PC-9 (cell line): ENCODE results near the gene PPP2R5E. TPM values are rescaled to one million over a fixed set of nuclear protein-coding genes. Genes with fewer than 3 reads are reported as not detected.

Source experiments
- BruUV-seq: library from RNA; stranded (reverse); fragments of 400-500 nt; replicated peaks from 2 replicates; lab custom pipeline; 2021; lab: Mats Ljungman, UMichigan
- CTCF ChIA-PET: fragments of 300-600 bp; sonication (Branson Sonifier 250); formaldehyde crosslinking; loops from one replicate; lab custom pipeline; 2022; ENCODE audit warnings: antibody characterized with exemption; lab: Charles Lee
- POLR2A ChIA-PET: fragments of 300-600 bp; sonication (Branson Sonifier 250); formaldehyde crosslinking; loops from one replicate; lab custom pipeline; 2022; ENCODE audit warnings: antibody characterized with exemption; ENCODE audit not compliant: unreplicated experiment; lab: Charles Lee
- DNase-seq, 2 experiments: peaks; one replicate each; pipeline versions ENCODE4 v3.0.0 to v3.0.0-alpha.2; 2015 to 2022; ENCODE audit warnings: mixed read lengths in 1 of 2
- H2AFZ ChIP-seq: fragments of 200-600 bp; sonication (generic); 2 replicates; pipeline ENCODE4 v1.8.1; 2017; ENCODE audit warnings: antibody characterized with exemption
- H3F3A ChIP-seq: fragments of 200-600 bp; sonication (generic); 2 replicates; pipeline ENCODE4 v1.8.1; 2017; ENCODE audit warnings: antibody characterized with exemption, mild to moderate bottlenecking, low read depth; ENCODE audit not compliant: insufficient read depth
- H3K27ac ChIP-seq: fragments of 200-600 bp; sonication (generic); 2 replicates; pipeline ENCODE4 v1.6.1; 2016; ENCODE audit warnings: mixed run types
- H3K27me3 ChIP-seq: fragments of 200-600 bp; sonication (generic); 2 replicates; pipeline ENCODE4 v1.6.1; 2016; ENCODE audit warnings: low read depth, mixed run types; ENCODE audit not compliant: insufficient read depth
- H3K36me3 ChIP-seq: fragments of 200-600 bp; sonication (generic); 2 replicates; pipeline ENCODE4 v1.6.1; 2016; ENCODE audit warnings: low read depth, mixed run types
- H3K4me1 ChIP-seq: fragments of 200-600 bp; sonication (generic); replicated peaks from 2 replicates; pipeline ENCODE4 v1.6.1; 2016; ENCODE audit warnings: mixed run types; ENCODE audit not compliant: insufficient read depth
- H3K4me2 ChIP-seq: fragments of 200-600 bp; sonication (generic); 2 replicates; pipeline ENCODE4 v1.6.1; 2017; ENCODE audit warnings: mixed run types
- H3K4me3 ChIP-seq: fragments of 200-600 bp; sonication (generic); 2 replicates; pipeline ENCODE4 v1.6.1; 2016; ENCODE audit warnings: mixed run types
- H3K79me2 ChIP-seq: fragments of 200-600 bp; sonication (generic); 2 replicates; pipeline ENCODE4 v1.6.1; 2017; ENCODE audit warnings: low read depth, mixed run types
- H3K9me2 ChIP-seq: fragments of 200-600 bp; sonication (generic); 2 replicates; pipeline ENCODE4 v1.8.1; 2017; ENCODE audit warnings: mild to moderate bottlenecking; ENCODE audit not compliant: insufficient read depth
- H3K9me3 ChIP-seq: fragments of 200-600 bp; sonication (generic); 2 replicates; pipeline ENCODE4 v1.8.1; 2016; ENCODE audit warnings: low read depth; ENCODE audit not compliant: insufficient read depth
- H4K20me1 ChIP-seq: fragments of 200-600 bp; sonication (generic); 2 replicates; pipeline ENCODE4 v1.8.1; 2017; ENCODE audit not compliant: insufficient read depth
- CTCF ChIP-seq: fragments of 200-600 bp; sonication (generic); conservative IDR thresholded peaks from 2 replicates; pipeline ENCODE4 v1.6.1; 2017; ENCODE audit warnings: mixed run types, antibody characterized with exemption, mild to moderate bottlenecking, moderate library complexity
- EZH2 ChIP-seq: fragments of 200-600 bp; sonication (generic); IDR thresholded peaks from 2 replicates; pipeline ENCODE4 v1.8.0; 2017; ENCODE audit warnings: antibody characterized with exemption, low read depth
- intact Hi-C: fragments of 100-400 bp; cut with micrococcal nuclease; formaldehyde crosslinking; loops from one replicate; pipeline ENCODE4 v1.10.0; 2022; ENCODE audit not compliant: unreplicated experiment
- total RNA-seq: library from RNA; stranded (reverse); gene quantifications from 2 replicates; pipeline ENCODE4 v1.2.3, GENCODE V29; 2021

The PPP2R5E gene
- total RNA-seq, 1 experiment from 2014 or later = 66.4 TPM

DNA sequence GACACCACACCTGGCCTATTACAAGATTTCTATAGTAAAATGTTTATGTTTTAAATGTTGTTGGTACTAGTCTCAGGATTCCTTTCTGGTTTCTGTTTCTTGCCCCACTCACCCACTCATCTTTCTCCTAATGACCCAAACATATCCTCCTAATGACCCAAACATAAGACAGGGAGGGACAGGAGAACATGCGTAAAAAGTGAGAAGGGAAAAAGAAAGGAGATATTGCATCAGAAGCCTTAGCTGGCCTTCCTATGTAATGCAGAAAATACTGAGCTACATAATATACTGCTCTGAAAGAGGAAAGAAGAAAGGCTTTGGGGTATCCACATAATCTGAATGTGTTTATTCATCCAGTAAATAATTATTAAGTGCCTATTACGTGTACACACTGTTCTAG is 119.8 kb downstream of the PPP2R5E start:
- TF ChIP-seq CTCF (no peak), EZH2 (no peak)
- Histone ChIP-seq H3K9me3 (no peaks in the 10 kb centered on the region), H2AFZ (no peak overlapping the region), H3K36me3 (0 out of 2 replicates have a peak, but pooled peaks cover 4% of the 10 kb centered on the region), H3F3A (no peaks in the 10 kb centered on the region; the same call in 1 of the 2 replicates), H3K79me2 (peaks cover 17% of the 10 kb centered on the region), H3K27me3 (no peaks in the 10 kb centered on the region), H3K9me2 (no peaks in the 10 kb centered on the region), H4K20me1 (peaks cover 5% of the 10 kb centered on the region; the same call in 1 of the 2 replicates), H3K27ac (no peak overlapping the region), H3K4me2 (no peak overlapping the region), H3K4me3 (no peak overlapping the region), H3K4me1 (no peaks in the 10 kb centered on the region)
- POLR2A ChIA-PET = no interaction called here
- BruUV-seq = no TSS peak
- intact Hi-C loops = loop anchor here (2.0 kb wide), 1 partner anchor 19 kb away; no protein-coding TSS in a partner anchor
- CTCF ChIA-PET = no interaction called here
- DNase-seq = no peak

DNA sequence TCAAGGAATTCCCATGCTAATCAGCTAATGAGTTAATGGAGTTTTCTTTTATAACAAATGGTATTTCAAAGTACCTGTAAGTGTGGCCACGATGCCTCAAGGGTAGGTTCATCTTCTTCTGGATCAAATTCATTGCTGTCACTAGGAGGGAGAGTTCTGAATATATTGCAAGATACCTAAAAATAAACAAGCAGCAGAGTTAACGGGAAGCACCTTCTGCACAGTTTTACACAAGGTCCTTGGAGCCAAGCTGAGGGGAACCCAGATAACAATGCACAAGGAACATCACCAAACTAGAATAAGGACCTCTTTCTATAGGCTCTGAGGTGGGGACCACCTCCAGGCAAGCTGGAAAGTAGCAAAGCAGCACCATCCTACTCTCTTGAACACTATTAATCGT is 121.3 kb downstream of the PPP2R5E start:
- Histone ChIP-seq H3K9me2 (no peaks in the 10 kb centered on the region), H3K27ac (no peak overlapping the region), H2AFZ (no peak overlapping the region), H3K27me3 (no peaks in the 10 kb centered on the region), H3K4me3 (no peak overlapping the region), H3K4me1 (no peaks in the 10 kb centered on the region), H3K36me3 (peaks cover 8% of the 10 kb centered on the region; the same call in 1 of the 2 replicates), H3F3A (no peaks in the 10 kb centered on the region; the same call in 1 of the 2 replicates), H3K79me2 (peaks cover 9% of the 10 kb centered on the region; the same call in 1 of the 2 replicates), H3K9me3 (no peaks in the 10 kb centered on the region), H3K4me2 (no peak overlapping the region), H4K20me1 (peaks cover 5% of the 10 kb centered on the region; the same call in 1 of the 2 replicates)
- TF ChIP-seq EZH2 = no peak
- TF ChIP-seq CTCF = no peak
- intact Hi-C loops = loop anchor here (2.0 kb wide), 1 partner anchor 17 kb away; no protein-coding TSS in a partner anchor
- no TSS peak for BruUV-seq
- DNase-seq = no peak
- POLR2A ChIA-PET = no interaction called here
- CTCF ChIA-PET = no interaction called here

DNA sequence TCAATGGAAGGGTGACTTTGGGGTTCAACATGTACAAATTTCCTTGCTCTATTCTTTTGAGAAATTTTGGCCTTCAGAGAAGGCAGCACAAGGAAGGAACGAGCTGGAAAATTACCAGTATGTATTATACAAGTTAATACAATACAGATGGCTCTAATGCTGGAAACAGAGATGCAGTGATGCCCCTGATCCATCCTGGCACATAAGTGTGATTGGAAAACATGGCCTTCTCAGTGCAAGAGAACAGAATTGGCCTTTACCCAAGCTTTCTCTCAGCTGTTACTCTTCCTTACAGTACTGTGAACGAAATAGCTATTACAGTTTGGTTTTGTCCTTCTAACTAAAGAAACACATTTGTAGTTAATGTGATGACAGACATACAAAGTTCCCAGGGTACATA is 122.0 kb downstream of the PPP2R5E start:
- ChIA-PET POLR2A (interaction anchor here (0.6 kb wide), 1 partner anchor 21 kb away, joined by 6 read pairs; no protein-coding TSS in a partner anchor), CTCF (no interaction called here)
- H3K4me1 ChIP-seq = no peaks in the 10 kb centered on the region
- no peaks in the 10 kb centered on the region for H3K9me3 ChIP-seq
- no peaks in the 10 kb centered on the region; the same call in 1 of the 2 replicates for H3F3A ChIP-seq
- H4K20me1 ChIP-seq = peaks cover 5% of the 10 kb centered on the region; the same call in 1 of the 2 replicates
- H3K4me3 ChIP-seq = no peak overlapping the region
- no peak overlapping the region for H2AFZ ChIP-seq
- no TSS peak for BruUV-seq
- no peak overlapping the region for H3K27ac ChIP-seq
- TF ChIP-seq CTCF (no peak), EZH2 (no peak)
- H3K27me3 ChIP-seq = no peaks in the 10 kb centered on the region
- no peak overlapping the region for H3K4me2 ChIP-seq
- intact Hi-C loops = no loop called here
- DNase-seq = no peak
- H3K36me3 ChIP-seq = peaks cover 9% of the 10 kb centered on the region; the same call in 1 of the 2 replicates
- H3K9me2 ChIP-seq = no peaks in the 10 kb centered on the region
- H3K79me2 ChIP-seq = peaks cover 9% of the 10 kb centered on the region; the same call in 1 of the 2 replicates
